GM12878 (cell line): ENCODE data around the gene ZBTB39. TPM values are rescaled to one million over a fixed set of nuclear protein-coding genes. Genes with fewer than 3 reads are reported as not detected.
A peak's percentile ranks its signal among the peaks of the same experiment; 100 is the strongest.

ENCODE experiments used
- ASH2L ChIP-seq: fragments of 300-600, 200-600 bp; sonication (generic); IDR thresholded peaks from 2 replicates; pipeline ENCODE4 v1.6.1; 2017; ENCODE audit warnings: low read depth, mild to moderate bottlenecking, borderline replicate concordance
- BACH1 ChIP-seq: fragments of 450-650 bp; IDR thresholded peaks from 2 replicates; pipeline ENCODE4 v1.6.1; 2017; ENCODE audit warnings: mild to moderate bottlenecking, borderline replicate concordance
- BCL11A ChIP-seq: IDR thresholded peaks from 2 replicates; pipeline ENCODE4 v1.6.1; 2011; ENCODE audit warnings: low read depth, low read length
- BCL3 ChIP-seq: IDR thresholded peaks from 2 replicates; pipeline ENCODE4 v1.6.1; 2011; ENCODE audit warnings: borderline replicate concordance, low read depth, mild to moderate bottlenecking, moderate library complexity, low read length; ENCODE audit not compliant: insufficient read depth, poor library complexity, severe bottlenecking
- EZH2 ChIP-seq: IDR thresholded peaks from 2 replicates; pipeline ENCODE4 v1.6.1; 2012; ENCODE audit warnings: low read depth, mild to moderate bottlenecking, control low read depth, inconsistent platforms, low read length, borderline replicate concordance; ENCODE audit not compliant: control insufficient read depth
- HCFC1 ChIP-seq: fragments of 150-350 bp; IDR thresholded peaks from 2 replicates; pipeline ENCODE4 v1.6.1; 2014; ENCODE audit warnings: low read length
- IKZF1 ChIP-seq: fragments of 450-650 bp; conservative IDR thresholded peaks from 2 replicates; pipeline ENCODE4 v1.6.1; 2017; ENCODE audit warnings: antibody characterized with exemption, mild to moderate bottlenecking
- MXI1 ChIP-seq: fragments of 150-350 bp; IDR thresholded peaks from 2 replicates; pipeline ENCODE4 v1.6.1; 2011; ENCODE audit warnings: low read depth, mild to moderate bottlenecking, inconsistent platforms, low read length, improper control_type of control experiment
- NFYB ChIP-seq: IDR thresholded peaks from 2 replicates; pipeline ENCODE4 v1.6.1; 2011; ENCODE audit warnings: low read depth, mild to moderate bottlenecking, low read length, improper control_type of control experiment, moderate library complexity; ENCODE audit not compliant: insufficient read depth
- SPI1 ChIP-seq: IDR thresholded peaks from 2 replicates; pipeline ENCODE4 v1.6.1; 2011; ENCODE audit warnings: low read depth, mild to moderate bottlenecking, low read length, moderate library complexity, borderline replicate concordance; ENCODE audit not compliant: insufficient read depth
- SREBF1 ChIP-seq: IDR thresholded peaks from 2 replicates; pipeline ENCODE4 v1.6.1; 2012; ENCODE audit warnings: mild to moderate bottlenecking, low read length
- SUPT20H ChIP-seq: IDR thresholded peaks from 2 replicates; pipeline ENCODE4 v1.6.1; 2011; ENCODE audit warnings: low read depth, mild to moderate bottlenecking, low read length, moderate library complexity, borderline replicate concordance; ENCODE audit not compliant: control insufficient read depth
- TBL1XR1 ChIP-seq: IDR thresholded peaks from 2 replicates; pipeline ENCODE4 v1.6.1; 2012; ENCODE audit warnings: low read depth, low read length, improper control_type of control experiment
- YY1 ChIP-seq: IDR thresholded peaks from 2 replicates; pipeline ENCODE4 v1.6.1; 2011; ENCODE audit warnings: low read depth, mild to moderate bottlenecking, low read length
- ZBTB4 ChIP-seq: fragments of 450-650 bp; formaldehyde crosslinking; IDR thresholded peaks from 2 replicates; pipeline ENCODE4 v1.4.0; 2022; ENCODE audit warnings: mild to moderate bottlenecking, moderate library complexity
- ZNF274 ChIP-seq: IDR thresholded peaks from one replicate; pipeline ENCODE4 v1.8.0; 2011; ENCODE audit not compliant: insufficient read length, insufficient read depth
- ZSCAN29 ChIP-seq: fragments of 450-650 bp; IDR thresholded peaks from 2 replicates; pipeline ENCODE4 v1.6.1; 2017; ENCODE audit warnings: mild to moderate bottlenecking, moderate library complexity
- polyA plus RNA-seq, 11 experiments: library from polyadenylated mRNA; depleted of rRNA in 4 of 11; unstranded in 6 of 11; stranded (reverse) in 5 of 11; fragments of >200 nt; fragmentation: Nextera tagmentation in 4 of 11; fragmentation: Illumina TruSeq in 1 of 11; extraction: Ambion mirVana in 4 of 11; extraction: Trizol in 1 of 11; gene quantifications; 1 replicate in 1 of 11; 2 replicates in 10 of 11; pipeline versions ENCODE4 v1.2.1 to v1.2.3, GENCODE V29; 2011 to 2016; ENCODE audit warnings: inconsistent platforms in 2 of 11, missing spikeins in 2 of 11, low read depth in 1 of 11
- total RNA-seq, 4 experiments: library from RNA; depleted of rRNA in 3 of 4; stranded (reverse); fragments of >200 nt in 3 of 4; fragmentation: Illumina TruSeq in 1 of 4; extraction: Trizol in 1 of 4; gene quantifications; 2 replicates each; pipeline versions ENCODE4 v1.2.1 to v1.2.3, GENCODE V29; 2013 to 2021
- TF ChIP-seq, protein P1 (sequence below): fragments of 450-650 bp; formaldehyde crosslinking; IDR thresholded peaks from 2 replicates; pipeline ENCODE4 v1.5.0; 2022; ENCODE audit warnings: mild to moderate bottlenecking, missing genetic modification characterization
- TF ChIP-seq, protein P2 (sequence below): IDR thresholded peaks from 2 replicates; pipeline ENCODE4 v1.6.1; 2012; ENCODE audit warnings: low read depth, low read length, improper control_type of control experiment

ZBTB39 gene
- total and polyA plus RNA-seq, 10 of the 15 experiments (the other 5 are each of a cell fraction or from before 2014, with no cell fraction given) = 0.88 to 6.8 (median 4.4) TPM

- TF ChIP-seq SPI1 (no peak), BCL11A (no peak), IKZF1 (peak; percentile 64), ZSCAN29 (no peak), ZBTB4 (CRISPR knock-in tag) (no peak), SREBF1 (no peak), SUPT20H (no peak), YY1 (0 out of 2 replicates have a peak, but pooled peaks have one; percentile 37), BACH1 (peak; percentile 54; the same call in 1 of the 2 replicates), EZH2 (no peak), TBL1XR1 (no peak), NFYB (no peak), HCFC1 (no peak), ASH2L (no peak), MXI1 (no peak), ZNF274 (no peak), BCL3 (no peak)
- TF ChIP-seq, protein P1, sequence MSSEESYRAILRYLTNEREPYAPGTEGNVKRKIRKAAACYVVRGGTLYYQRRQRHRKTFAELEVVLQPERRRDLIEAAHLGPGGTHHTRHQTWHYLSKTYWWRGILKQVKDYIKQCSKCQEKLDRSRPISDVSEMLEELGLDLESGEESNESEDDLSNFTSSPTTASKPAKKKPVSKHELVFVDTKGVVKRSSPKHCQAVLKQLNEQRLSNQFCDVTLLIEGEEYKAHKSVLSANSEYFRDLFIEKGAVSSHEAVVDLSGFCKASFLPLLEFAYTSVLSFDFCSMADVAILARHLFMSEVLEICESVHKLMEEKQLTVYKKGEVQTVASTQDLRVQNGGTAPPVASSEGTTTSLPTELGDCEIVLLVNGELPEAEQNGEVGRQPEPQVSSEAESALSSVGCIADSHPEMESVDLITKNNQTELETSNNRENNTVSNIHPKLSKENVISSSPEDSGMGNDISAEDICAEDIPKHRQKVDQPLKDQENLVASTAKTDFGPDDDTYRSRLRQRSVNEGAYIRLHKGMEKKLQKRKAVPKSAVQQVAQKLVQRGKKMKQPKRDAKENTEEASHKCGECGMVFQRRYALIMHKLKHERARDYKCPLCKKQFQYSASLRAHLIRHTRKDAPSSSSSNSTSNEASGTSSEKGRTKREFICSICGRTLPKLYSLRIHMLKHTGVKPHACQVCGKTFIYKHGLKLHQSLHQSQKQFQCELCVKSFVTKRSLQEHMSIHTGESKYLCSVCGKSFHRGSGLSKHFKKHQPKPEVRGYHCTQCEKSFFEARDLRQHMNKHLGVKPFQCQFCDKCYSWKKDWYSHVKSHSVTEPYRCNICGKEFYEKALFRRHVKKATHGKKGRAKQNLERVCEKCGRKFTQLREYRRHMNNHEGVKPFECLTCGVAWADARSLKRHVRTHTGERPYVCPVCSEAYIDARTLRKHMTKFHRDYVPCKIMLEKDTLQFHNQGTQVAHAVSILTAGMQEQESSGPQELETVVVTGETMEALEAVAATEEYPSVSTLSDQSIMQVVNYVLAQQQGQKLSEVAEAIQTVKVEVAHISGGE = no peak
- TF ChIP-seq, protein P2, sequence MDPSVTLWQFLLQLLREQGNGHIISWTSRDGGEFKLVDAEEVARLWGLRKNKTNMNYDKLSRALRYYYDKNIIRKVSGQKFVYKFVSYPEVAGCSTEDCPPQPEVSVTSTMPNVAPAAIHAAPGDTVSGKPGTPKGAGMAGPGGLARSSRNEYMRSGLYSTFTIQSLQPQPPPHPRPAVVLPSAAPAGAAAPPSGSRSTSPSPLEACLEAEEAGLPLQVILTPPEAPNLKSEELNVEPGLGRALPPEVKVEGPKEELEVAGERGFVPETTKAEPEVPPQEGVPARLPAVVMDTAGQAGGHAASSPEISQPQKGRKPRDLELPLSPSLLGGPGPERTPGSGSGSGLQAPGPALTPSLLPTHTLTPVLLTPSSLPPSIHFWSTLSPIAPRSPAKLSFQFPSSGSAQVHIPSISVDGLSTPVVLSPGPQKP = no peak
These were observed at the start of gene ZBTB39 (continued) for GRCh38 chr12:57005980-57006808.
